Measurements from ENCODE around the gene CNKSR1. TPM values are rescaled to one million over a fixed set of nuclear protein-coding genes. Genes with fewer than 3 reads are reported as not detected.
A peak's percentile ranks its signal among the peaks of the same experiment; 100 is the strongest.

The CNKSR1 gene, protein sequence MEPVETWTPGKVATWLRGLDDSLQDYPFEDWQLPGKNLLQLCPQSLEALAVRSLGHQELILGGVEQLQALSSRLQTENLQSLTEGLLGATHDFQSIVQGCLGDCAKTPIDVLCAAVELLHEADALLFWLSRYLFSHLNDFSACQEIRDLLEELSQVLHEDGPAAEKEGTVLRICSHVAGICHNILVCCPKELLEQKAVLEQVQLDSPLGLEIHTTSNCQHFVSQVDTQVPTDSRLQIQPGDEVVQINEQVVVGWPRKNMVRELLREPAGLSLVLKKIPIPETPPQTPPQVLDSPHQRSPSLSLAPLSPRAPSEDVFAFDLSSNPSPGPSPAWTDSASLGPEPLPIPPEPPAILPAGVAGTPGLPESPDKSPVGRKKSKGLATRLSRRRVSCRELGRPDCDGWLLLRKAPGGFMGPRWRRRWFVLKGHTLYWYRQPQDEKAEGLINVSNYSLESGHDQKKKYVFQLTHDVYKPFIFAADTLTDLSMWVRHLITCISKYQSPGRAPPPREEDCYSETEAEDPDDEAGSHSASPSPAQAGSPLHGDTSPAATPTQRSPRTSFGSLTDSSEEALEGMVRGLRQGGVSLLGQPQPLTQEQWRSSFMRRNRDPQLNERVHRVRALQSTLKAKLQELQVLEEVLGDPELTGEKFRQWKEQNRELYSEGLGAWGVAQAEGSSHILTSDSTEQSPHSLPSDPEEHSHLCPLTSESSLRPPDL
- 0.23 TPM in 1 of 2 replicates, not detected in the other for total RNA-seq (2014; rRNA removed)
- 0.07 TPM for polyA plus RNA-seq (2012)

DNA sequence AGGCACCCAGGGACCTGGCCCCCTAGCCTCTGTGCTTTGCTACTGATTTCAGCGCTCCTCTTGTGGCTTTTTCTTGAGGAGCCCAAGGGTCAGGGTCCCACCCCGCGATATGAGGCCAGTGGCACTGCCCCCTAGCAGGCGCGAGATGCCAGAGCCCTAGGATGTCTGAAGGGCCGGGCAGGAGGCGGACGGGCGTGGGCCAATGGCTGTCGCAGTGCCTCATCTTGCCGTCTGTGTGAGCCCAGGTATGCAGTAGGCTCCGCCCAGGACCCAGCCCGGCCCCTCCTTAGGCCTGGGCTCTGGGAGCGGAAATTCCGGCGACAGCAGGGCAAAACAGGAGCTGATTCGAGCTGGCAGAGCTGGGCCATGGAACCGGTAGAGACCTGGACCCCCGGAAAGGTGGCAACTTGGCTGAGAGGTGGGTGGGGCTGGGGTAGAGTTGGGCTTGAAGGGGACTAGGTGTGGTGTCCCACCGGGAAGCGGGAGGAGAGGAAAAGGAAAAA lies at the start of gene CNKSR1:
TSS of gene CNKSR1 (plus strand) at position 310 of the 503 bp plus-strand sequence. CDS start at position 367, 57 bp downstream.
- no peak for DNase-seq (ENCODE audit: low read depth)

DNA sequence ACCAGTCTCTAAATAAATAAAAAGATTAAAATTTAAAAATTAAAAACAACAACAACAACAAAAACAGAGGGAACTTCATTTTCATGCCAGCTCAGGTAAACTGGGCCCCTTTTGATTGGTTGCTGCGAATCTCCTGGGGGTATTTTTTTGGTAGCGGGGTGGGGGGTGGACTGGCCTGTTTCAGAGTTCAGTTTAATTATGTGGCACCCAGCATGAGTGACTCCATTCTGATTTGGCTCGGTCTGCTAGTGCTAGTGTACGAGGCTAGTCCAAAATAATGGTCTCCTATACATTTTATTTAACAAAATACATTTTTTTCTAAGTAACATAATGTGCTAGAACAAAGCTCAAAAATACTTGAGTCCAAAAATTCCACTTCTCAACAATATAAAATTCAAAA lies 47.5 kb upstream of the CNKSR1 start:
- no peak for DNase-seq (ENCODE audit: low read depth)

DNA sequence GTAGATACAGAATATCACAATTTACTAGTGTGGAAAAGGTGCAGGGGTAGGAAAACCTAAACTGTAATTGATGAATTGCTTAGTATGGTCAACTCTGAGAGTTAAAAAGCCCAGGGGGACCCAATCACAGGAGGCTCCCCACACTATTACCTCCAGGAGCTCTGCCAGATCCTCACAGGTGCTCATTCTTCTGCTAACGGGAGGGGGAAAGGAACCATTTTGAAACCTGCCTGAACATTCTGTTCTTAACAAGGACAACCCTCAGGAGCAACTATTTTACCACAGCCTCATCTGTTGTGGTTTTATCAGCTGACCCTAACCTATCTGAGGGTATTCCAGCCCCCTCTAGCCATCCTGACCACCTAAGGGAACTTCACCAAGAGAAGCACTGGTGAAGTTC lies 46.6 kb upstream of the CNKSR1 start:
- DNase-seq (ENCODE audit: low read depth): no peak

DNA sequence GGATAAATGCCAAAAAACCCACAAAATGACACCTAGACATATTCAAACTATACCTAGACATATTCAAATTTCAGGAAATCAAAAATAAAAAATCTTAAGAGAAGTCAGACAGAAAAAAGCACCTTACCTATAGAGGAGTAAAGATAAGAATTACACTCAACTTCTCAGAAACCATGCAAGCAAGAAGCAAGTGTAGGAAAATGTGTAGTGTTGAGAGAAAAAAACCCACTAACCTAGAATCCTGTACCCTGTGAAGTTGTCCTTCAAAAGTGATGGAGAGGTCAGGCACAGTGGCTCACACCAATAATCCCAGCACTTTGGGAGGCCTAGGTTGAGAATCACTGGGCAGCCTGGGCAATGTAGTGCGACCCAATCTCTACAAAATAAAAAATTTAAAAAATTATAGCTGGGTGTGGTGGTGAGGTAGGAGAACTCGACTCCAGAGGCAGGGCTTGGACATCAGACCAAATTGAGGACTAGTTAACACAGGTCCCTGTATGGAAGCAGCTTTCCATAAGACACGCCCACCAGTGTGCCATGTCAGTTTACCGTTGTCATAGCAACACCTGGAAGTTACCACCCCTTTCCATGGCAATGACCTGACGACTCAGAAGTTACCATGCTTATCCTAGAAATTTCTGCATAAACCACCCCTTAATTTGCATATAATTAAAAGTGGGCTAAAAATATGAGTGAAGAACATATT lies 45.0 kb upstream of the CNKSR1 start:
- peak; percentile 24 for DNase-seq (ENCODE audit: low read depth)

DNA sequence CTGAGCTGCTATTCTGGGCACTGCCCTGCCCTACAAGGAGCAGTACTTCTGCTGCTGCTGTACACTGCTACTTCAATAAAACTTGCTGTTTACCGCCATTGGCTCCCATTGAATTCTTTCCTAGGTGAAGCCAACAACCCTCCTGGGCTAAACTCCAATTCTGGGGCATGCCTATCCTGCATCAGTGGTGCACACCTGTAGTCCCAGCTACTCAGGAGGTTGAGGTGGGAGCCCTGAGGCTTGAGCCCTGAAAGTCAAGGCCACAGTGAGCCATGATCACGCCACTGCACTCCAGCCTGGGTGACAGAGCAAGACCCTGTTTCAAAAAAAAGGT lies 44.5 kb upstream of the CNKSR1 start:
- DNase-seq (ENCODE audit: low read depth): no peak

DNA sequence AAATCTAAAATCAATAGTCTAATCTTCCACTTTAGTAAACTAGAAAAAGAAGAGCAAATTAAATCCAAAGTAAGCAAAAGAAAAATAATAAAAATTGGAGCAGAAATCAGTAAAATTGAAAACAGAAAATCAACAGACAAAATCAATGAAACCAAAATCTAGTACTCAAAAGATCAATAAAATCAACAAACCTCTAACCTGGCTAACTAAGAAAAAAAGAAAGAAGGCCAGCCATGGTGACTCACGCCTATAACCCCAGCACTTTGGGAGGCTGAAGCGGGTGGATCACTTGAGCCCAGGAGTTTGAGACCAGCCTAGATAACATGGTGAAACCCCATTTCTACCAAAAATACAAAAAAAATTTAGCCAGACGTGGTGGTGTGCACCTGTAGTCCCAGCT lies 42.8 kb upstream of the CNKSR1 start:
- DNase-seq (ENCODE audit: low read depth): no peak

DNA sequence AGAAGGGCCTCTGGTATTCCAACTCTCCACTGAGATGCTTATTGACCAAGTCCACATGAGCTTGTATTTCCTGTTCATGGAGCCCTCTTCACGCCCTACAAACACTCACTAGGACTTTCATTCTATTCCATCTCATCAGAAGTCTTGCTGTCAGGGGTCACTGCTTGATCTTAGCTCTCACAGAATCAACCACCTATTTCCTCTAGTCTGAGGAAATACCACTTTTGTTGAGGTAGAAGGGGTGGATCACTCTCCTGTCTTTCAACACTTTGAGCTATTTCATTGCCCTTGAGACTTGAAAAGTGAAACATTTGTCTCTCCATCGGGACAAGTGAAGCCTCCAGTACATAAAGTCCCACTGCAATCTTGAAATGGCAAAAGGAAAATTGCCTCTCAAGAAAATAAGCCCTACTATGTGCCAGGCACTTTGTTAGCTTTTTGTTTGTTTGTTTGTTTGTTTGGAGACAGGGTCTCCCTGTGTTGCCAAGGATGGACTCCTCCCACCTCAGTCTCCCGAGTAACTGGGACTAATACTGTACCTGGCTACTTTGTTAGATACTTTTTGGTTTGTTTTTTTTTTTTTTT lies 38.2 kb upstream of the CNKSR1 start:
- DNase-seq (ENCODE audit: low read depth): no peak

DNA sequence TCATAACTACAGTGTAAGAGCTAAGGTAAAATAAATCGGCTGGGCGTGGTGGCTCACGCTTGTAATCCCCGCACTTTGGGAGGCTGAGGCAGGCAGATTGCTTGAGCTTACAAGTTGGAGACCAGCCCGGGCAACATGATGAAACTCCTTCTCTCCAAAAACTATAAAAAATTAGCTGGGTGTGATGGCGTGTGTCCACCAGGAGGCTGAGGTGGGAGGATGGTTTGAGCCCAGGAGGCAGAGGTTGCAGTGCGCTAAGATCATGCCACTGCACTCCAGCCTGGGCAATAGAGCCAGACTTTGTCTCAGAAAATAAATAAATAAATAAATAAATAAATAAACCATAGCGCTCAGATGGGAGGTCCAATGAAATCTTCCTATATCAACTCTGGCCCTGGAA lies 35.1 kb upstream of the CNKSR1 start:
- DNase-seq (ENCODE audit: low read depth): no peak

DNA sequence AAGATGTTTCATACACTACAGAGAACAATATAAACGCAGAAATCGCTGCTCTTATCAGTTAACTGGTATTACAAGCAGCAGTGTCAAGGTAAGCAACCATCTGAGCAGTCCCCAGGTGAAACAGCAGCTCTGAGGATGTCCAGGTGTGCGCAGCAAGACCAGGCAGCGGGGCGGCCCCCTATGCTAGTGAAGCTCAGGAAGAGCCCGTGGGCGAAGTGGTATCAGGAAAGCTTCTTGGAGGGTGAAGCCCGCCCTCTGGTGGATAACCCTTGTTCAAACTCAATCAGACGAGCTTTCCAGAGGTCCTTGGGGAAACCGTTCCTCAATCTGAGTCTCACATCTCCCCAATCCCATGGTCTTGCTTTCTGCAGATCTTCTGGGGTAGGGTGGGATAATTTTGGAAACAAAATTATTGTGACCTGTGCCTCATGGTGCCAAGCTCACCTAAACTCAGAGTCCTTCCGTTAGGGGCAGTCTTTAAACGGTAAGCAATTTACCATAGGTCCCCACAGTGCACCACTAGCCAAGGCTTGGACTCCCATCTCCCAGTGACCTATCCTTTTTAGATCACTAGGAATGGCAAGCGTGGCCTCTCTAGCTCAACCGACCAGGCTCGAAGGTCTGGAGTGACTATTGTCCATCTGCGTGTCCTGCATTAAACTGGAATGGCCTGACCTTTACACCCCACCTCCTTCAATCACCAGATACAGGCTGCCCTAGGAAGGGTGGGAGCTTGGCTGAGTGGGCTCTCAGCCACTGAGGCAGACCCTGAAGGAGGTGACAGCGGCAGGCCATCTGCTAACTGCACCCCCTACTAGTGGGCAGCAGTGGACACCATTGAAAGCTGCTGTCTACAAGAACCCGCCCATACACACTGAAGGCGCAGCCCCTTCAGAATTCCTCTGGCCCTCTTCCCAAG lies 32.0 kb upstream of the CNKSR1 start:
- peak; percentile 61 for DNase-seq (ENCODE audit: low read depth)

DNA sequence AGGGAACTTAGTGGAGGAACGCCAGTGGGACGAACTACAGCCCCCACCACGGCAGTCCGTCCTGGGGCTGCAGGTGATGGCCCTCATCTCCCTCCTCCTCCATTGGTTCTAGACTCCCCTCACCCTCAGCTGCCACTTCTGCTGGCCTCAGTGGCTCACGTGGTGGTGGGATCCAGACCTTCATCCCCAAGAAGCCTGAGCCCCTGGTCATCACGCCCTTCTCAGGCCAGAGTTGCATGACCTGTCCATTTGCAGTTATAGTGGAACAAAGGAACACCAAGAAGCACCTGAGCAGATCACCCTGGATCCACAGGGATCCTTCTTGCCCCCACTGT lies 31.4 kb upstream of the CNKSR1 start:
- DNase-seq (ENCODE audit: low read depth): no peak

DNA sequence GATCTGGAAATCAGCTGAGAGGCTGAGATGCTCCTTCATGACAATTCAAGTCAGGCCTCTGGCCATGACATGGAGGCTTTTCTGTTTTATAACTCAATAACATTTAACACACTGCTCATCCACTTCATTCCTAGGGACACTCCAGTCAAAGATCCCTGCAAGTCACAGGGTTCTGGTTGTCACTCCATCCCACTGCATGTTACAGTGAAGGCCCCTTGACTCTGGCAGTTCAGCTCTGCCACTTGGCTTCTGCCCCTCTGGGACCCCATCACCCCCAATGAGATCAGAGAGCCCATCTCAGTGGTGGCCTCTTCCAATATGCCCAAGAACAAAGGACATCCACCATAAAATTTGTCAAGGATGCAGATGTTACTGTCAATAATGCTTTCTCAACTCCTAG lies 28.4 kb upstream of the CNKSR1 start:
- no peak for DNase-seq (ENCODE audit: low read depth)

DNA sequence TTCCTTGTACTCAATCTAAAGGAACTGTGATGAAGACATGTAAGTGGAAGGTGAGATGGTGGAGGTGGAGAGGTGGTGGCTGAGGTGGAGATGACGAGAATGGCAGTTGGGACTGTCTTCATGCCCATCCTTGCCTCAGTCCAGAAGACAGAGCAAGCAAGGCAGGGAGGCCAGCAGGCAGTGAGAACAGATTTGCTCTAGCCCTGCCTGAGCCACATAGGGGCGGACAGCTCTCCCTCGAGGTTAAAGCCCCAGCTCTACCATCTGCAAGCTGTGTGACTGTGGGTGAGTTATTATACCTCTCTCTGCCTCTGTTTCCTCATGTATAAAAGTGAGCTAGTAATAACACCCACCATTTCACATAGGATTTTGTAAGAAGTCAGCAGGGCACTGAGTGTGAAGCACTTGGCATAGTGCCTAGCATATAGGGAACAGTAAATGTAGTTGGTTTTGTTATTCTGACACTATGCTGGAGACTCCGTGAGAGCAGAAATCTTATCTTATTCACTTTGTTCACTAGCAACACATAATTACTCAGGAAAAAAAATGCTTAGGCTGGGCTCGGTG lies 23.2 kb upstream of the CNKSR1 start:
- no peak for DNase-seq (ENCODE audit: low read depth)

DNA sequence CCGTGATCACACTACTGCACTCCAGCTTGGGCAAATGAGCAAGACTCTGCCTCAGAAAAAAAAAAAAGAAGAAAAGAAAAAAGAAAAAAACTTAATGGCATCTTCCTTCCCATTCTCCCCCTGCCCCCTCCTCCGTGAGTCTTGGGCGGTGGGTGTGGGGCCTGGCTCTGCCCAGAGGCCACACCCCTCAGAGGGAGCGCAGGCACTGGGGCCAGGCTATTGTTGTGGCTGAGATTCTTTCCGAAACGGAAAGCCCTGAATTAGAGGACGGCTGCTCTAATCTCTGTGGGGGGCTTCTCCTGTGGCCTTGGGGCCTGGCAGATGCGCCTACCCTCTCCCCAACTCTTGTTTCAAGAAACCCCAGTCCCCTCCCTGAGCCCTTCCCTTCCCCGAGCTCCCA lies 22.5 kb upstream of the CNKSR1 start:
- no peak for DNase-seq (ENCODE audit: low read depth)

DNA sequence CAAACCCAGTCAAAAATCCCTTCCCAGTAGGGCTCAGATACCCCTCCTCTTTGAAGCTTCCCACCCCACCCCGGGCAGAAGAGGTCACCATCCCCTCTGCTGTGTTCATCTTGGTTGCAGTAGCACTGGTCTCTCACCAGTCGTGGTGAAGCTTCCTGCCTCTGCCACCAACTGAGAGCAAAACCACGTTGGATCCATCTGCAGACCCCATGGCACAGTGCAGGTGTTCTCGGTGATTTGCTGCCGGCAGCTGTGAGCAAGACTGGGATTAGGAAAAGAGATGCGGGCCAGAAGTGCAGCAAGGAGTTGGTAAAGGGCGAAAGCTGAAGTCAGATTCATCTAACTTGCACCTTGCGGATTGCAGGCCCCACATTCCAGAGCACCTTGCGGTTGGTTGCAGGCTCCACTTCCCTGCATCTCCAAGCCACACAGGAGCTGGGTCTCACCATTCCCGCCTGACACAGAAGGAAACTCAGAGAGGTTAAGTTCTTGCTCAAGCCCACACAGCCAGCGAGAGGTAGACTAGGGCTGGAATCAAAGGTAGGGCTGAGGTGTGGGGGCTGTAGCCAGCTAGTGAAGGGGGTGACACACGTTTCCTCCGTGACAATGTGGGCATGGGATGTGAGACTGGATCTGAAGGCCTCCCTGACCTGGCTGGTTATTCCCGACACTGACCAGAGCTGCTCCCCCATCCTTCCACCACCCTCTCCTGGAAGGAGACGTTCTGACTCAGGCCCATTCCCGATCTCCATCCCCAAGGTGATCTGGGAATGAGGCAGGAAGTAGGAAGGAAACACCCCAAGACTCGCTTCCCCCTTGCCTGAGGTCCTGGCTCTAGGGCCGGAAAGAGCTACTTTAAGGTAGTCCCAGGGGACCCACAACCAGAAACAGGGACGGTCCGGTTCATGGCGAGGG lies 21.7 kb upstream of the CNKSR1 start:
- DNase-seq (ENCODE audit: low read depth): no peak

DNA sequence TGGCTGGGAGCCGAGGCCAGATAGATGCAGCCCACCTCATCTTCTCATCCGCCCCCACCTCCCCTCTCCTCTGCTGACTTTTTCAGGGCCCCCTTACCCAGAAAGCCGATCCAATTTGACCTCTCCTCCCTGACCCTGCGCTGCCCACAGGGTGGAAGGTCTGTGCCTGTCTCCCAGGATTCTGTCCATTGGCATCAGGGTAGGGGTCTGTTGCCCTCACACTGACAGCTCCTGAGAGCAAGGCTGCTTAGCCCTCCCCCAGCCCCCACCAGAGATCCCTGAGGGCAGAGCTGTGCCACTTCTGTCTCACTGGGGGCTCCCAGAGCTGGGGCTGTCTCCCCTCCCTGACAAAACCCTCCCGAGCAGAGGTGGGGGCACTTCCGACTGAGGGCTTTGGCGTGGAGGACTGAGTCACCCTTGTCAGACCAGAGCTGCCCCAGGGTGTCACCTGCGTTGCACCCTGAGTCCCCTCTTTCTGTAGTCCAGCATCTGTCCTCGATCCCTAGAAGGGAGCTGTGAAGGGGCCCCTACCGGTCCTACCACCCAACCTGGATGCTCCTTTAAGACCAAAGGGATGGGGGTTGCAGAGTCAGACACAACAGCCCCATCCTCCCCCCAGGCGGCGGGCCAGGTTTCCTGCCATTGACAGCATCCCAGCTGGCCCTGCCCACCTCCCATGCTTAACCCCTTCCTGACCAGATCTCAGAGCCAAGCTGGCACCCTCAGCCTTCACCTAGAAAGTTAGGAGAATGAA lies 20.8 kb upstream of the CNKSR1 start:
- no peak for DNase-seq (ENCODE audit: low read depth)

DNA sequence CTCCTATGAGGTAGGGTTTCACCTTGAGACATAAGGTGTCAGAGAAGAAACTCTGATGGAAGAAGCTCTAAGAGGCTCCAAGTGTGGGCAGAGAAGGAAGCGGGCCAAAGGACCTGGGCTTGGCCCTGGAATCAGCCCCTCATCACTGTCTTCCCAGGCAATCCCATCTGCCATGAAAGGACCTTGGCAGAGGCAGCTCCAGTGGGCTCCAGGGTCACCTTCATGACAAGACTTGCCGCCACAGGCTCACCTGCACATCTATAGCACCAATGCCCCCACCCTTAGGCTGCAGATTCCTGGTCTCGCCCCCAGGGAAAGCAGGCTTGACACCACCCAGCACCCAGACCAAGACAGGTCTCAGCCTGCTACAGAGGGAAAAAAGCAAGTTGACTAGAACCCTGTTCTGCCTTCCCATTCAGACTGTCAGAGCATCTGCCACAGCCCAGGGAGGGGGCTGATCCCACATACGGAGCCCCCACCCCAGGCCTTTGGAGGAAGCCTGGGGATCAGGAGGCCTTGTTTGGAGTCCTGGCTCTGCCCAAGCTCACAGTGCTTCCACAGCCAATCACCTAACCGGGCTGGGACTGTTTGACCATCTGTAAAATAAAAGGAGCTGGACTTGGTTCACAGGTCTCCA lies 18.9 kb upstream of the CNKSR1 start:
- no peak for DNase-seq (ENCODE audit: low read depth)

DNA sequence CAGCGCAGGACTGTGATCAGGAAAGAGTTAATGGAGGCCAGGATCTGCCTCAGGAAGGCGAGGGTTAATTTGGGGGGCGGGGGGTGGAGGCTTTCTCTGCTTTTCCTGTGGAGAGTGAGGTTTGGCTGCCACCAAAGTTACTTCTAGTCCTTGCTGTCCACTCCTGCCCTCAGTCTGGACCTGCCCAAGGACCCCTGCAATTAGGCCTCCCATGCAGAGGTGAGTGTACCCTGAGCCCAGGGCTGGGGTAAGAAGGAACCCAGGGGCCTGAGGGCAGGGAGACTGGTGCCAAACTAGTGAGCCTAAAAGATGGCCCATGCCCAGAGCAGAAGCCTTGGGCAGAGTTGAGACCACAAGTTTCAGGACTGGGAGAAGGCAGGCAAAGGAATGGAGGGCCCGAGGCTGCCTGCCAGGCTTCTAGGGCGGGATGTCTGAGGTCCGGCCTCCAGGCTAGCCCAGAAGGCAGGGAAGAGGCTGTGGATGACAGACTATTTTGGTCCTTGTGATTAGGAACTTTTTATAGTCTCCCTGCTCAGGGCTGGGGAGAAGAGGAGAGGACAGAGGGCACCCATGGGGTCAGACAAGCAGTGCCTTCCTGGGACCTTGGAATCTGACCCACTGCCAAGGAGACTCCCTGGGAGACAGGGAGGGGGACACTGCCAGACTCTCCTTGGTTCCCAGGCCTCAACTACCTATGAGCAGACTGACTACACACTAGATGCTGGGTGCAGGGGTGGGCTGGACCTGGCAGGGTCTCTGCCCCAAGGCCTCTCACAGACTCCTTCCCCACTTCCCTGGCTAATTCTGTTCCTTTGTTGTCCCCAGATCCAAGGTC lies 18.2 kb upstream of the CNKSR1 start, which contains the start of gene FAM110D:
TSS of gene FAM110D (plus strand) at position 172 of the 835 bp plus-strand sequence. CDS start 2,213 bp downstream, outside the sequence.
- no peak for DNase-seq (ENCODE audit: low read depth)
